ENCODE data around the gene ATG10. TPM values are rescaled to one million over a fixed set of nuclear protein-coding genes. Genes with fewer than 3 reads are reported as not detected.
A peak's percentile ranks its signal among the peaks of the same experiment; 100 is the strongest.

The ATG10 gene
- total RNA-seq, 4 donors from 2014 or later: 6.0 to 16.4 (median 10.2) TPM

GRCh38 chr5:81969226-81969625 lies 2.6 kb upstream of the ATG10 start:
- H3K27ac ChIP-seq: no peak overlapping the region
- H3K36me3 ChIP-seq: no peaks in the 10 kb centered on the region
- H3K27me3 ChIP-seq: no peaks in the 10 kb centered on the region
- ATAC-seq: no peak
- H3K4me3 ChIP-seq: no peak overlapping the region
- peaks cover 0 to 20% (median 0%) of the 10 kb centered on the region in 3 donors for H3K4me1 ChIP-seq
- 96 to 100% methylated on average over 3 of the region's 3 CpGs for WGBS, 2 donors (ENCODE audit: low coverage in 1 of 2)
- no peaks in the 10 kb centered on the region for H3K9me3 ChIP-seq
- TF ChIP-seq CTCF (IDR thresholded peaks at IDR 0.05) (no peak), POLR2AphosphoS5 (IDR thresholded peaks at IDR 0.05) (no peak), POLR2A (IDR thresholded peaks at IDR 0.05) (no peak), EP300 (IDR thresholded peaks at IDR 0.05) (no peak)

GRCh38 chr5:81969912-81970311 lies 1.9 kb upstream of the ATG10 start:
- 100% methylated on average over 2 of the region's 2 CpGs for WGBS, 2 donors (ENCODE audit: low coverage in 1 of 2)
- no peak overlapping the region for H3K4me3 ChIP-seq
- H3K4me1 ChIP-seq: peaks cover 0 to 22% (median 0%) of the 10 kb centered on the region in 3 donors
- no peaks in the 10 kb centered on the region for H3K27me3 ChIP-seq
- H3K36me3 ChIP-seq: no peaks in the 10 kb centered on the region
- H3K27ac ChIP-seq: no peak overlapping the region
- H3K9me3 ChIP-seq: no peaks in the 10 kb centered on the region
- no peak for ATAC-seq
- TF ChIP-seq EP300 (IDR thresholded peaks at IDR 0.05): no peak
- no peak for TF ChIP-seq CTCF (IDR thresholded peaks at IDR 0.05)
- TF ChIP-seq POLR2AphosphoS5 (IDR thresholded peaks at IDR 0.05): no peak
- no peak for TF ChIP-seq POLR2A (IDR thresholded peaks at IDR 0.05)

GRCh38 chr5:81971111-81971711 lies 612 bp upstream of the ATG10 start:
- Histone ChIP-seq H3K36me3 (peaks cover 0 to 2% of the 10 kb centered on the region in 2 donors), H3K4me1 (peaks cover 0 to 22% (median 0%) of the 10 kb centered on the region in 3 donors), H3K4me3 (peak overlapping the region; percentile 49 to 75), H3K27ac (peak overlapping the region; percentile 85 to 99 (median 93)), H3K27me3 (no peaks in the 10 kb centered on the region), H3K9me3 (no peaks in the 10 kb centered on the region)
- TF ChIP-seq CTCF (IDR thresholded peaks at IDR 0.05): no peak
- no peak for TF ChIP-seq POLR2AphosphoS5 (IDR thresholded peaks at IDR 0.05)
- TF ChIP-seq POLR2A (IDR thresholded peaks at IDR 0.05): no peak
- no peak for TF ChIP-seq EP300 (IDR thresholded peaks at IDR 0.05)
- 2 to 3% methylated on average over 11 of the region's 11 CpGs for WGBS, 2 donors (ENCODE audit: low coverage in 1 of 2)
- ATAC-seq: no peak

GRCh38 chr5:81972492-81972783 lies 615 bp downstream of the ATG10 start:
- Histone ChIP-seq H3K9me3 (no peaks in the 10 kb centered on the region), H3K4me1 (peaks cover 0 to 22% (median 0%) of the 10 kb centered on the region in 3 donors), H3K27me3 (no peaks in the 10 kb centered on the region), H3K36me3 (peaks cover 0 to 14% of the 10 kb centered on the region in 2 donors), H3K27ac (peak overlapping the region; percentile 85 to 99 (median 93)), H3K4me3 (peak overlapping the region; percentile 49 to 75)
- WGBS, 2 donors (ENCODE audit: low coverage in 1 of 2): 0% methylated on average over 3 of the region's 9 CpGs; no CpG with 5 or more reads in 1 of the 2 donors
- no peak for TF ChIP-seq POLR2A (IDR thresholded peaks at IDR 0.05)
- ATAC-seq: no peak

GRCh38 chr5:81980160-81980559 lies 8.3 kb downstream of the ATG10 start:
- H3K36me3 ChIP-seq: peaks cover 0 to 38% of the 10 kb centered on the region in 2 donors
- no peak overlapping the region for H3K27ac ChIP-seq
- H3K4me1 ChIP-seq: no peaks in the 10 kb centered on the region
- ATAC-seq: no peak
- no peak for TF ChIP-seq POLR2AphosphoS5 (IDR thresholded peaks at IDR 0.05)
- TF ChIP-seq POLR2A (IDR thresholded peaks at IDR 0.05): no peak
- TF ChIP-seq EP300 (IDR thresholded peaks at IDR 0.05): no peak
- TF ChIP-seq CTCF (IDR thresholded peaks at IDR 0.05): no peak
- H3K4me3 ChIP-seq: no peak overlapping the region
- WGBS, 2 donors (ENCODE audit: low coverage in 1 of 2): 62 to 71% methylated on average over 3 of the region's 3 CpGs
- no peaks in the 10 kb centered on the region for H3K27me3 ChIP-seq
- no peaks in the 10 kb centered on the region for H3K9me3 ChIP-seq

All from gastroesophageal sphincter (tissue), 4 donors.